HUES48 (cell line): Measurements from ENCODE around the gene ARHGAP42.

Experiments used
- H3K27ac ChIP-seq: one replicate; pipeline ENCODE4 v1.7.0; 2013; ENCODE audit warnings: low read depth, low read length, inconsistent platforms
- H3K27me3 ChIP-seq: 2 replicates; pipeline ENCODE4 v1.6.1; 2013; ENCODE audit warnings: mild to moderate bottlenecking, low read length; ENCODE audit not compliant: control insufficient read depth, insufficient read depth
- H3K36me3 ChIP-seq: 2 replicates; pipeline ENCODE4 v1.6.1; 2013; ENCODE audit warnings: low read length; ENCODE audit not compliant: control insufficient read depth, insufficient read depth
- H3K4me1 ChIP-seq: 2 replicates; pipeline ENCODE4 v1.6.1; 2013; ENCODE audit warnings: mild to moderate bottlenecking, low read length; ENCODE audit not compliant: control insufficient read depth, insufficient read depth
- H3K4me3 ChIP-seq: 2 replicates; pipeline ENCODE4 v1.5.1; 2013; ENCODE audit warnings: mild to moderate bottlenecking, low read depth, low read length
- H3K9ac ChIP-seq: 2 replicates; pipeline ENCODE4 v1.6.1; 2013; ENCODE audit warnings: mild to moderate bottlenecking, low read depth, low read length, moderate library complexity
- H3K9me3 ChIP-seq: 2 replicates; pipeline ENCODE4 v1.6.1; 2013; ENCODE audit warnings: low read length; ENCODE audit not compliant: control insufficient read depth, insufficient read depth

ARHGAP42 gene

DNA sequence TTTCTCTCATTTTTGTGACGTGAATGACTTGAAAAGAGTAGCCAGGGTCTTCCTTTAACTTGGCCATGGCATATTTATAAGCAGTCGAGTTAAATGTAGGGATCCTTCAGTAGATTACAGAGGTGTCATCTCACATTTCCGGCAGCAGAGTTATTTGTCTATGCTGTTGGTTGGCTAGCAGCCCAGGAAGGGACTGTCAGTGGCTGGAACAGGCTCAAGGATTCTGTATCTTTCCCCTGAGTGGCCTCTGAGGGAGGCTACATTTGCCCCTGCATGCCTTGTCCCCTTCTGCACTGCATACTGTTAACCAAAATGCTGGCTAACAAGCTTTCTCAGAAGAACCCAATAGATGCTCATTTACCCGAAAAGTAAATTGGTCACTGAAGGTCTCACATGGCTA is 254.9 kb downstream of the ARHGAP42 start:
- Histone ChIP-seq H3K36me3 (peaks cover 1% of the 10 kb centered on the region; the same call in 1 of the 2 replicates), H3K27ac (no peak overlapping the region), H3K9me3 (no peaks in the 10 kb centered on the region), H3K27me3 (no peaks in the 10 kb centered on the region), H3K4me1 (no peaks in the 10 kb centered on the region), H3K4me3 (no peak overlapping the region), H3K9ac (no peak overlapping the region)

DNA sequence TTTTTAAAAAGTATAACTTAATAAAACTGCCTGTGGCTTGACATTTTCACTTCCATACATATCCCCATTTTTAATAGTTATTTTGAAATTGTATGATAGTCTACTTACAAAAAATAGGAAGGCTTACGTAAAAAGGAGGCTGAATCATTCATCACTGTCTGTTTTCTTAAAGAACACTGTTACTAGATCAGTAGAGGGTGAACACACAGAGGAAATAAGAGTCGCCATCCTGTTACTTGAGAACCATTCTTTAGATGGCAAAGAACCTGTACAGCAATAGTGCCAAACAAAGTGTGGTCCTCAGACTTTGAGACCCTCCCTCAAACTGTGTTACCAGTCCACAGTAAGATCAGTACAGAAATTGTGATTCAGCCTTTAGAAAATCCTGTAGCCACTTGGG is 261.8 kb downstream of the ARHGAP42 start:
- Histone ChIP-seq H3K9me3 (no peaks in the 10 kb centered on the region), H3K27me3 (no peaks in the 10 kb centered on the region), H3K4me1 (peaks cover 3% of the 10 kb centered on the region), H3K36me3 (no peaks in the 10 kb centered on the region), H3K4me3 (no peak overlapping the region), H3K9ac (no peak overlapping the region), H3K27ac (no peak overlapping the region)

DNA sequence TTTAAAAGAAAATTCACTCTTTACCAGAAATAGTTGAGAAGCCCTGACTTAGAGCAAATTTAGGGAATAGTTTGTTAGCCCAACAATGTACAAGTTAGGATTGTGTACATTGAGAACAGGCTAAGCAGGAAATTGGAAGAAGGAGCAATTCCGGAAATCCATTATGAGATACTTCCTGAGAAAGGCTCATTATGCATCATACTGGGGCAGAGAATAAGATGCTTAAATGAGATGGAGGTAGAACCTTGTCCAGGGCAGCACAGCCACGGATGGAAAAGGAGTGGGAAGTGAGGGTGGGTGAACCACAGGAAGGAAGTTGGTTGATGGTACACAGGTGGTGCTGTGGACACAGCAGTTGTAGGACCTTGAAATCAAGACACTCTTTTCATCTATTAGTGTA is 262.4 kb downstream of the ARHGAP42 start:
- Histone ChIP-seq H3K9me3 (no peaks in the 10 kb centered on the region), H3K9ac (no peak overlapping the region), H3K4me1 (peaks cover 3% of the 10 kb centered on the region), H3K27me3 (no peaks in the 10 kb centered on the region), H3K4me3 (no peak overlapping the region), H3K27ac (no peak overlapping the region), H3K36me3 (no peaks in the 10 kb centered on the region)

DNA sequence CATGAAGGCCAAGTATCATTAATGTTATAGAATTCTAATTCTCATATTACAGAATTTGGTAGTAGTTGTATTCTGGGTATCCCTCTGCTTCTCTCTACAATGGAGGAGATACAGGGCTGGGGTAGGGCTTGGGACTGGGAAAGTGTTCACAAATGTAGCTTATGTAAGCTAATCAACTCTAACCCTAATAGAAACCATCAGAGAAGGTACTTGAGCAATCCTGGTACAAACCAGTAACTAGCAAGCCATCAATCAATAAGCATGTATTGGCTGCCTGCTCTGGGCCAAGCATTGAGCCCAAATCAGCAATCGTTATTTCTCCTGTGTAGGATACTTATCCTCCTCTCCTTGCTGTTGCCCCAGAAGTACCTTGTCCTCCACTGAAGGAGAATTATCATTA is 268.2 kb downstream of the ARHGAP42 start:
- Histone ChIP-seq H3K9ac (no peak overlapping the region), H3K27ac (no peak overlapping the region), H3K4me3 (no peak overlapping the region), H3K27me3 (no peaks in the 10 kb centered on the region), H3K9me3 (no peaks in the 10 kb centered on the region), H3K4me1 (peaks cover 28% of the 10 kb centered on the region), H3K36me3 (no peaks in the 10 kb centered on the region)

DNA sequence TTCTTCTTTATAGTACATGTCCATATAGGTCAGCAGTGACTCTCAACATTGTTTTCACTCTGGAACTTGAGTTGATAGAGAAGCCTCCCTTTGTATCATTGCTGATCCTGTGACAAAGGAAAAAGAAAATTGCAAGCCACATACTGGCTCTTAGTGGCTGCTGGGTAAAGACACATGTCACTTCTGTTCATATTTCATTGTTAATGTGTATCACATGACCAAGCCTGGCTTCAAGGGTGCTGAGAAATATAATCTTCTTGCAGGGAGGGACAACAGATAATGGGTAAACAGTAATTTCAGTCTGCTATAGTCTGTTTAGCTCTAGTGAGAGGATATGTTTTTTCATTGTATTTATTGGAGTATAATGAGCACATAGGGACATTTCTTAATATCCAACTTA is 269.3 kb downstream of the ARHGAP42 start:
- H3K4me1 ChIP-seq = peaks cover 26% of the 10 kb centered on the region
- H3K27me3 ChIP-seq = no peaks in the 10 kb centered on the region
- H3K9me3 ChIP-seq = no peaks in the 10 kb centered on the region
- H3K4me3 ChIP-seq = no peak overlapping the region
- no peak overlapping the region for H3K9ac ChIP-seq
- H3K36me3 ChIP-seq = peaks cover 6% of the 10 kb centered on the region; the same call in 1 of the 2 replicates
- H3K27ac ChIP-seq = no peak overlapping the region

DNA sequence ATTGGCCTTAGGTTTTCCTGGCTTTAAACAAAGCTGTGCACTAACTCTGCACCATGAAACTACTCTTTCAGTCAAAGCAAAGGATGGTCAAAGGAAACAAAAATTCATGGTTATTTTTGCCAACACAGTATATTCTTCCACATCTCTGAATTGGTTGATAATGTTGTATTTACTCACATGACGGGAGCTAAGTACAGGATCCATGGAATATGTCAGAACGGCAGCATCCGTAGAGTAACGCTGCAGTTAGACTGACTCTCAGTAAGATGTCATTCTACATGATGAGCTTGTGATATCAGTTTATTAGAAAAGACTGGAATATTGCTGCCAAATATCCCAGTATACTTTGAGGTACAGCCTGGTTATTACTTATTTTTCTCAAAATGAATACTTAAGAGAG is 270.4 kb downstream of the ARHGAP42 start:
- H3K4me1 ChIP-seq = peaks cover 25% of the 10 kb centered on the region
- peaks cover 16% of the 10 kb centered on the region for H3K36me3 ChIP-seq
- H3K27me3 ChIP-seq = no peaks in the 10 kb centered on the region
- H3K27ac ChIP-seq = no peak overlapping the region
- H3K9ac ChIP-seq = no peak overlapping the region
- no peak overlapping the region for H3K4me3 ChIP-seq
- H3K9me3 ChIP-seq = no peaks in the 10 kb centered on the region

DNA sequence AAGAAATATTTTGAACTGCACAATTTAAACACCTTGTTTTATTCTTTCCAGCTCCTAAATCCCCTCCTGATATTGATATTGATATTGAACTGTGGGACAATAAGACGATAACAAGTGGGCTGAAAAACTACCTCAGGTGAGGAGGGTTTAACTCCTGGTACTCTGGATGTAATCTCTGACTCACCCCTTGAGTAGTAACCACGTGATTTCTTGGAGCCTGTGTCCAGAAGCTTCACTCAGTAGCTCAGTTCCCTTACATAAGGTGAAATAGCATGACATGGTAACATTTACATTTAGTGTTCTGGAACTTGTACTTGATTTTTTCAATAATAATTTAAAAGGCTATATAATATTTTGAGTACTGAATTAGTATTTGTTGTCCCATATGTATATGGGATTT is 274.5 kb downstream of the ARHGAP42 start:
- Histone ChIP-seq H3K27me3 (no peaks in the 10 kb centered on the region), H3K4me3 (no peak overlapping the region), H3K27ac (no peak overlapping the region), H3K9ac (no peak overlapping the region), H3K36me3 (peaks cover 37% of the 10 kb centered on the region), H3K9me3 (no peaks in the 10 kb centered on the region), H3K4me1 (peaks cover 11% of the 10 kb centered on the region)

DNA sequence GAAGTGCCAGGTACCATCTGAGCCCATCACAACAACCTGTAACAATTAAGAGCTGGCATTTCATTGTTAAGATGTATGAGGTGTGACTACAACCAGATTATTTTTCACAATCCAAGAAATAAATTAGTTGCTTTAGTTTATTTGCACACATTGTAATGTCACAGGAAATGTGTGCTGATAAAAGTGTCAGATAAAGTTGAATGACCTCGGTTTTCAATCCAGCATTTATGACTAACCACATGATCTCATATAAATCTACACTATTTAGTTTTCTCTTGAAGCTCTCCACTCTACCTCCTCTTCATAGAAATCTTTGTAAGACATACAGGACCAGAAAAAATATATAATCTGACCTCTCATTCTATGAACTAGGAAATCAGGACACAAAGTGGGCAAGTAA is 276.3 kb downstream of the ARHGAP42 start:
- H3K9me3 ChIP-seq = no peaks in the 10 kb centered on the region
- peaks cover 37% of the 10 kb centered on the region for H3K36me3 ChIP-seq

DNA sequence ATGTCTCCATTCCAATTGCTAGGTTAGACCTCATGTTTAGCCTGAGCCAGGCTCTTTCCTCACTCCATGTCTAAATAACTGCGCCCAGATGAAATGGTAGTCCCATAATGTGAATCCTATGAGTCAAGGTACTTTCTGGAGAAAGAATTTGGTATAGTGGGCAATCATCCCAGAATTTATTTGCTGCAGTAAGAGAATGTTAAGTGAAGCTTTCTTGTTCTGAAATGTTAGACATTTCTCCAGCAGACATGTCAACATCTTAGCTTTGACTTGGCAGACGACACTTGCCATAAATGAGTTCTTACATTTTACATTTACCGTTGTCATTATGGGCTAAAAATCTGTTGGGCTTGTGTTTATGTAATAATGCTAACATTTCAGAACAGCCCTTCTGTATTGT is 277.3 kb downstream of the ARHGAP42 start:
- H3K9me3 ChIP-seq = no peaks in the 10 kb centered on the region
- H3K4me1 ChIP-seq = no peaks in the 10 kb centered on the region
- H3K9ac ChIP-seq = no peak overlapping the region
- peaks cover 37% of the 10 kb centered on the region for H3K36me3 ChIP-seq
- no peaks in the 10 kb centered on the region for H3K27me3 ChIP-seq
- no peak overlapping the region for H3K4me3 ChIP-seq
- no peak overlapping the region for H3K27ac ChIP-seq

More for the DNA sequence above, 276.3 kb downstream of the ARHGAP42 start:
- H3K9ac ChIP-seq = no peak overlapping the region
- H3K27me3 ChIP-seq = no peaks in the 10 kb centered on the region
- no peaks in the 10 kb centered on the region for H3K4me1 ChIP-seq
- no peak overlapping the region for H3K4me3 ChIP-seq
- no peak overlapping the region for H3K27ac ChIP-seq

DNA sequence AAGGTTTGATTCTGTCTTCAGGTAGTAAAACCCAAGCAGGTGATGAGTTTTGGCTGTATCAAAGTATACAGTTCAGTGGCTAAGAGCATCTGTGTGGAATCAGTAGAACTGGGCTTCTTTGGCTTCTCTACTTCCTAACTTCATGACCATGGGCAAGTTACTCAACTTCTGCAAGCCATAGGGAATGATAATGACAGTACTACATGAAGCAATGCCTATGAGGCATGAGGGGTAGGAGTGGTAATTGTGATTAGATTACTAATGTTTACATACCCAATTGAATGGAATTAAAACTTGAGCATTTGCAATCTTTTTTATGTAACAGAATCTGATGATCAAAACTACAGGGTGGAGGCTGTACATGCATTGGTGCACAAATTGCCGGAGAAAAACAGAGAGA is 278.3 kb downstream of the ARHGAP42 start:
- H3K9me3 ChIP-seq = no peaks in the 10 kb centered on the region
- H3K9ac ChIP-seq = no peak overlapping the region
- H3K36me3 ChIP-seq = peaks cover 37% of the 10 kb centered on the region
- no peak overlapping the region for H3K27ac ChIP-seq
- peaks cover 4% of the 10 kb centered on the region; the same call in 1 of the 2 replicates for H3K4me1 ChIP-seq
- H3K27me3 ChIP-seq = no peaks in the 10 kb centered on the region
- H3K4me3 ChIP-seq = no peak overlapping the region

DNA sequence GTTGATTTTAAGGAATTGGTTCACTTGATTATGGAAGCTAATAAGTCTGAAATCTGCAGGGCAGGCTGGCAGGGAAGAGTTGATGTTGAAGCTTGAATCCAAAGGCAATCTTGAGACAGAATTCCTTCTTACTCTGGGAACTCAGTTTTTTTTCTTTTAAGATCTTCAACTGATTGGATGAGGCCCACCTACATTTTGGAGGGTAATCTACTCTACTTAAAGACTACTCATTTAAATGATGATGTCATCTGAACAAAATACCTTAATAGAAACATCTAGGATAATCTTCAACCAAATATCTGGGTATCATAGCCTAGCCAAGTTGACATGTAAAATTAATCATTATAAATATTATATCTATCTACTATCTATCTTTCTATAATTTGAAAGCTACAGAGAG is 279.3 kb downstream of the ARHGAP42 start:
- H3K9ac ChIP-seq = no peak overlapping the region
- H3K27ac ChIP-seq = no peak overlapping the region
- H3K4me3 ChIP-seq = no peak overlapping the region
- peaks cover 7% of the 10 kb centered on the region; the same call in 1 of the 2 replicates for H3K4me1 ChIP-seq
- no peaks in the 10 kb centered on the region for H3K9me3 ChIP-seq
- H3K36me3 ChIP-seq = peaks cover 31% of the 10 kb centered on the region
- H3K27me3 ChIP-seq = no peaks in the 10 kb centered on the region

DNA sequence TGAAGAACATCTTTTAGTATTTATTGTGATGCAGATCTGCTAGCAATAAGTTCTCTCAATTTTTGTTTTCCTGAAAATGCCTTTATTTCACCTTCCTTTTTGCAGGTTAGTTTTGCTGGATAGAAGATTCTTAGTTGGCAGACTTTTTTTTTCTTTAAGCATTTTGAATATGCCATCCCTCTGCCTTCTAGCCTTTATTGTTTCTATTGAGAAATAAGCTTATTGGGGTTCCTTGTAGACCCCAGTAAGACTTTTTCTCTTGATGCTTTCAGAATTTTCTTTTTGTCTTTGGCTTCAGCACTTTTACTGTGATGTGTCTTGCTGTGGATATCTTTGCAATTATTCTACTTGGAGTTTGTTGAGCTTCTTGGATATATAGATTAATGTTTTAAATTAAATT is 281.9 kb downstream of the ARHGAP42 start:
- Histone ChIP-seq H3K4me3 (no peak overlapping the region), H3K27ac (no peak overlapping the region), H3K27me3 (no peaks in the 10 kb centered on the region), H3K36me3 (peaks cover 11% of the 10 kb centered on the region; the same call in 1 of the 2 replicates), H3K4me1 (peaks cover 7% of the 10 kb centered on the region; the same call in 1 of the 2 replicates), H3K9me3 (no peaks in the 10 kb centered on the region), H3K9ac (no peak overlapping the region)
